Activated CD4-positive, alpha-beta memory T cell treated with anti-CD3 and anti-CD28 coated beads, Interleukin-2, amount 10 ng/mL, durations not matched to agents 7 days and 5 days (primary cell): ENCODE measurements around the gene PPP2R5C. TPM values are rescaled to one million over a fixed set of nuclear protein-coding genes. Genes with fewer than 3 reads are reported as not detected.
A peak's percentile ranks its signal among the peaks of the same experiment; 100 is the strongest.

Experiments
- CTCF ChIA-PET: fragments of 350-600 bp; sonication (Branson Sonifier 250); formaldehyde crosslinking; loops from one replicate; lab custom pipeline; 2021; ENCODE audit warnings: antibody characterized with exemption, inconsistent platforms; lab: Charles Lee
- POLR2A ChIA-PET: fragments of 350-600 bp; sonication (Branson Sonifier 250); formaldehyde crosslinking; loops from one replicate; lab custom pipeline; 2021; ENCODE audit warnings: antibody characterized with exemption; lab: Charles Lee
- DNase-seq: peaks from one replicate; pipeline ENCODE4 v3.0.0-alpha.2; 2020
- H3K27ac Mint-ChIP-seq: one replicate; pipeline ENCODE4 v1.8.0; 2021; ENCODE audit warnings: mild to moderate bottlenecking, mixed read lengths
- H3K27me3 Mint-ChIP-seq: one replicate; pipeline ENCODE4 v1.8.0; 2021; ENCODE audit warnings: mixed read lengths
- H3K36me3 Mint-ChIP-seq: one replicate; pipeline ENCODE4 v1.8.0; 2021; ENCODE audit warnings: low read depth, mixed read lengths
- H3K4me1 Mint-ChIP-seq: one replicate; pipeline ENCODE4 v1.8.0; 2021; ENCODE audit warnings: mixed read lengths
- H3K4me3 Mint-ChIP-seq: one replicate; pipeline ENCODE4 v1.8.0; 2021; ENCODE audit warnings: mild to moderate bottlenecking, mixed read lengths
- H3K9me3 Mint-ChIP-seq: one replicate; pipeline ENCODE4 v1.8.0; 2021; ENCODE audit warnings: mixed read lengths
- total RNA-seq, 2 experiments: library from RNA; stranded (reverse); gene quantifications; one replicate each; pipeline ENCODE4 v1.2.3, GENCODE V29; 2021

The PPP2R5C gene
- total RNA-seq, 2 experiments from 2014 or later, result 338 to 348 TPM

DNA sequence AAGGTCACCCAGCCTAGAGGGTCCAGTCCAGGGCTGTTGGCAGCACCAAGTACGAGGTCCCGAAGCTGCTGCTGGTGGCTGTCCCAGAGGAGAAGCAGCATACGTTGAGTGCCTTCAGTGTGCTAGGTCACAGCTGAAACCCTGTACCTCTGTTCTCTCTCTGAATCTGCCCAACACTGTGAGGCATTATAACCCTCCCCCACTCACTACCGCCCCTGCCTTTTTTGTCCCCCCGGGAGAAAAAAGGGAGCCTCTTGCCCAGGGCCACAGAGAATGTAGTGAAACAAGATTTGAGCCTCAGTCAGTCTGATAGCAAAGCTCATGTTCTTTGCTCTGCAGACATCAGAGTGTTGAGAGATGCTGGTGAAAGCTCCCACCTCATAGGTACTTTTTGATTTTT, 53.4 kb downstream of the PPP2R5C start:
- H3K27me3 Mint-ChIP-seq, result no peaks in the 10 kb centered on the region
- peaks cover 79% of the 10 kb centered on the region for H3K4me1 Mint-ChIP-seq
- ChIA-PET CTCF (interaction anchor here (0.8 to 8.6 kb wide), 6 partner anchors 10 to 274 kb away, joined by 3 to 84 read pairs (median 6); no protein-coding TSS in a partner anchor), POLR2A (interaction anchor here (0.7 to 12.1 kb wide), 17 partner anchors 10 to 270 kb away, joined by 3 to 823 read pairs (median 6); partner anchors contain the start of gene PPP2R5C)
- H3K36me3 Mint-ChIP-seq, result peaks cover 86% of the 10 kb centered on the region
- DNase-seq, result no peak
- H3K9me3 Mint-ChIP-seq, result no peaks in the 10 kb centered on the region
- peak overlapping the region; percentile 83 for H3K4me3 Mint-ChIP-seq
- H3K27ac Mint-ChIP-seq, result peak overlapping the region; percentile 96

DNA sequence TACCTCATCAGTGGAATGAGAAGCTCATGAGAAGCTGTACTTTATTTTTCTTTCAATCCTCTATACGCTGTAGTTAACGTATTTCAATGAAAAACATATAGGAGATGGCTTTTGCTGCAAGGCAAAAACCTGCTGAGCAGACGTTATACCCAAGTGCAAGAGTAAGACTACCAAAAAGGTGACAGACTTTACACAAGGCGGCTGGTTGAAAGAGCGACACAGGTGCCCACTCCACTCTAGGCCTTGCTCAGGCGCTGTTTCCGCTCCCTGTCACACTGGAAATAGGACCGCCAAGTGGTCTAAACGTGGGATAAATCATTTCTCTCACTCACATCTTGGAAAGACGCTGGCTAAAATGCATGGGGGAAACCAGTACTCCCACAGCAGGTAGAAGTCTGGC, 54.5 kb downstream of the PPP2R5C start:
- Mint-ChIP-seq H3K4me3 (peak overlapping the region; percentile 83), H3K27me3 (no peaks in the 10 kb centered on the region), H3K36me3 (peaks cover 81% of the 10 kb centered on the region), H3K9me3 (no peaks in the 10 kb centered on the region), H3K27ac (peak overlapping the region; percentile 96), H3K4me1 (peaks cover 85% of the 10 kb centered on the region)
- POLR2A ChIA-PET, result interaction anchor here (1.2 to 12.1 kb wide), 9 partner anchors 9 to 269 kb away, joined by 3 to 823 read pairs (median 9); partner anchors contain the start of gene PPP2R5C
- CTCF ChIA-PET, result interaction anchor here (1.2 to 8.6 kb wide), 4 partner anchors 9 to 273 kb away, joined by 3 to 84 read pairs (median 6); no protein-coding TSS in a partner anchor
- no peak for DNase-seq

DNA sequence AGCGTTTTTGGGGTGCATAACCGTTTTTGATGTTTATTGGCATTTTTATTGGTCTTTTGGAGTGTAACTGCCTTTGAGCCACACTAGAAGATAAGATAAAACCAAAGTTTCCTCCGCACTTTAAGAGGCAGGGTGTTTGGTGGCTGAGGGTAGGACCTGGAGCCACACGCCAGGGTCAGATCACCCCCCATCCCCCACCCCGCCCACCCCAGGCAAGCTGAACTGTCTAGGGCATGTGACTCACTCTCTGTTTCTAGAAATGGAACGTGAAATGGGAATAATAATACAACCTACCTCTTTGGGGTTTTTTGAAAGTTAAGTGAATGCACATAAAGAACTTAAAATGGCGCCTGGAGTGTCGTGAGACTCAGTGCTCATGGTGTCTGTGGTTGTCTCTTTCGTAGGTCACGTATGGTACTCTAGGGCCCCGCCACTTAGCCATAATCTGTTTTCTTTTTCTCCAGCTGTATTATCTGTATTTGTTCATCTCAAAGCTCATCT, 56.0 kb downstream of the PPP2R5C start:
- ChIA-PET CTCF (interaction anchor here (1.0 to 1.7 kb wide), 3 partner anchors 8 to 47 kb away, joined by 3 to 8 read pairs (median 5); no protein-coding TSS in a partner anchor), POLR2A (interaction anchor here (0.7 to 12.1 kb wide), 11 partner anchors 7 to 501 kb away, joined by 3 to 823 read pairs (median 3); no protein-coding TSS in a partner anchor)
- Mint-ChIP-seq H3K4me1 (peaks cover 89% of the 10 kb centered on the region), H3K4me3 (peak overlapping the region; percentile 79), H3K9me3 (no peaks in the 10 kb centered on the region), H3K36me3 (peaks cover 80% of the 10 kb centered on the region), H3K27ac (peak overlapping the region; percentile 98), H3K27me3 (no peaks in the 10 kb centered on the region)
- peak; percentile 50 for DNase-seq

DNA sequence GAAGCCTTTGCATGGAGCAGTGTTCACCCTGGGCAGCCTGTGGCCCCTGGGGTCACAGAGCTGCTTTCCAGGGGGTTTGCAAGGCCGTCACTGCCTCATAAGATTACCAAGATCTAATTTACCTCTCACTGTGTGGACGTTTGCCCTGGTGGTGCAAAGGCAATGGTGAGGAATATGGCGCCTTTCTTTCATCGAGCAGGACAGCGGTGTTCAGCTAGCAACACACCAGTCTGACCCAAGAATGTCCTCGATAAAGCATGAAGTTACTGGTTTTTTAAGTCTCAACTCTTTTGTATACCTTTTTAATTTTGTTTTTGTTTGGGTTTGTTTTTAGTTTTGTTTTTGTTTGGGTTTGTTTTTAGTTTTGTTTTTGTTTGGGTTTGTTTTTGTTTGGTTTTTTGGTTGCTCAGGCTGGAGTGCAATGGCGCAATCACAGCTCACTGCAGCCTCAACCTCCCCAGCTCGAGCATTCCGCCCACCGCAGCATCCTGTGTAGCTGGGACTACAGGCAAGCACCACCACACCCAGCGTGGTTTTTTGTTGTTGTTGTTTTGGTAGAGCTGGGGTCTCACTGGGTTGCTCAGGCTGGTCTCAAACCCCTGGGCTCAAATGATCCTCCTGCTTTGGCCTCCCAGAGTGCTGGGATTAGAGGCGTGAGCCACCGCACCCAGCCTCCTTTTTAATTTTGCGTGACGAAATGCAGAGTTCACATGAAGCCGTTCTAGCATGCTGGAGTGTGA, 57.9 kb downstream of the PPP2R5C start:
- Mint-ChIP-seq H3K27ac (peak overlapping the region; percentile 98), H3K4me1 (peaks cover 81% of the 10 kb centered on the region), H3K4me3 (peak overlapping the region; percentile 79), H3K27me3 (no peaks in the 10 kb centered on the region), H3K36me3 (peaks cover 74% of the 10 kb centered on the region), H3K9me3 (no peaks in the 10 kb centered on the region)
- CTCF ChIA-PET, result interaction anchor here (0.9 to 3.1 kb wide), 8 partner anchors 8 to 113 kb away, joined by 3 to 24 read pairs (median 4); no protein-coding TSS in a partner anchor
- DNase-seq, result peak; percentile 91
- POLR2A ChIA-PET, result interaction anchor here (0.9 to 5.8 kb wide), 17 partner anchors 8 to 129 kb away, joined by 3 to 327 read pairs (median 9); no protein-coding TSS in a partner anchor

DNA sequence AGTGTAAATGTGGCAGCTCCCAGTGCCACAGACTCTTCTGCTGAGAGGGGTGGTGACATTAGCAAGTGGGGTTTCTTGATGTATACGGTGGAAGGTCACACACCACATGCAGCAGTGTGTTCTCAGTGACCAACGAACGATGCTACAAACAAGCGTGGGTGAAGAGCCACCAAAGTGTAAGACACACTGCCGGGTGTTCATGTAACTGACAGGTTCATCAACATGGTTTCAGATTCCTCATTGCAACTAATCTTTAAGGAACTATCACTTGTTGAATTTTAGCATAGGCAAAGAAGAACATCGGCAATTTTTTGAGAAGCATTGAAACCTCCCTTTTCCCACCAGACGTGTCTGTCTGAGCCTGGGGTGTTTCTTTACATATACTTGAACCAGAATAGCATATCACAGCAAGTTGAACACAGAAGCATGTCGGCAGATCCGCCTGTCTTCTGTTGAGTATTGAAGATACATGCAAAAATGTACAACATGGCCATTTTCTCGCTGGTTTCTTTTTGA, 58.8 kb downstream of the PPP2R5C start:
- POLR2A ChIA-PET, result interaction anchor here (0.9 to 5.8 kb wide), 18 partner anchors 9 to 128 kb away, joined by 3 to 327 read pairs (median 8); no protein-coding TSS in a partner anchor
- Mint-ChIP-seq H3K9me3 (no peaks in the 10 kb centered on the region), H3K4me1 (peaks cover 78% of the 10 kb centered on the region), H3K4me3 (peak overlapping the region; percentile 79), H3K27ac (peak overlapping the region; percentile 98), H3K27me3 (no peaks in the 10 kb centered on the region), H3K36me3 (peaks cover 74% of the 10 kb centered on the region)
- CTCF ChIA-PET, result interaction anchor here (0.9 to 3.1 kb wide), 7 partner anchors 9 to 114 kb away, joined by 3 to 24 read pairs (median 4); no protein-coding TSS in a partner anchor
- DNase-seq, result peak; percentile 57

DNA sequence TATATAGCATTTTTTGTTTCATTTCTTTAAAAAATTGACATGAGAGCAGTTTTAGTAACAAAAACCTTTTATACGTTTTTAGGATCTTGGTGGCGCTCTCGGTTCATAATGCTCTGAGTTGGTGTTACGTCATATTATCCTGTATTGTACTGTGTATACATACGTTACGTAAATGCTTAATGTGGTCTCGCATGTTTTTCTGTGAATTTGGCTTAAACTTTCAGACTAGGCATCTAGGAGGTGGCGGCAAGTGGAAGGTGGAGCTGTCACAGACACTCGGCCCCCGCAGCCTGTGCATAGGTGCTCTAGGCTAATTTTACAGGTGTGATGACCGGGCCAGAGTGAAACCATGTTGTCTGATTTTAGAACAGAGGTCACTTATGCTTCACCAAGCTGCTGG, 60.0 kb downstream of the PPP2R5C start:
- POLR2A ChIA-PET, result interaction anchor here (1.0 to 5.8 kb wide), 8 partner anchors 10 to 115 kb away, joined by 3 to 327 read pairs (median 8); no protein-coding TSS in a partner anchor
- Mint-ChIP-seq H3K9me3 (no peaks in the 10 kb centered on the region), H3K36me3 (peaks cover 74% of the 10 kb centered on the region), H3K27me3 (no peaks in the 10 kb centered on the region), H3K4me3 (peak overlapping the region; percentile 84), H3K27ac (peak overlapping the region; percentile 98), H3K4me1 (peaks cover 78% of the 10 kb centered on the region)
- DNase-seq, result peak; percentile 71
- CTCF ChIA-PET, result interaction anchor here (0.8 to 3.1 kb wide), 3 partner anchors 12 to 51 kb away, joined by 3 to 12 read pairs (median 3); no protein-coding TSS in a partner anchor

DNA sequence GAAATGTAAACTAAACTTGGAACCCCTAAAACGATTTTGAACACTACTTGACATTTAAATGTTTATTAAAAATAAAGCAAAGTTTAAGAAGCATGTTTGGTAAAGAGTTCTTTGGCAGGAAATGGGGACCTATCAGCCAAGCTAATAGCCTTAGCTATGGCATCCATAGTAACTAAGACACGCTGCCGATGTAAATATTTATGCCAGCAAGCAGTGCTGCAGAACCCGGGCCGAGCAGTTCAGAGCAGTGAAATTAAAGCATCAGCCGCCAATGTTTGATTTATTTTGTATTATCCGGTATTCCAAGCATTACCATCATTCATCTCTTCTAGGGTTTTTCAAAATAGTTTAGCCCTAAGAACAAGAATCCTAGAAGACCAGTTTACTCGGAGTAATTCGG, 61.6 kb downstream of the PPP2R5C start:
- H3K9me3 Mint-ChIP-seq, result no peaks in the 10 kb centered on the region
- H3K27me3 Mint-ChIP-seq, result no peaks in the 10 kb centered on the region
- peak overlapping the region; percentile 84 for H3K4me3 Mint-ChIP-seq
- peak overlapping the region; percentile 98 for H3K27ac Mint-ChIP-seq
- peak; percentile 50 for DNase-seq
- H3K4me1 Mint-ChIP-seq, result peaks cover 80% of the 10 kb centered on the region
- peaks cover 77% of the 10 kb centered on the region for H3K36me3 Mint-ChIP-seq
- ChIA-PET POLR2A (interaction anchor here (0.7 to 5.6 kb wide), 27 partner anchors 9 to 707 kb away, joined by 3 to 823 read pairs (median 10); partner anchors contain the start of gene DYNC1H1), CTCF (interaction anchor here (0.6 to 6.7 kb wide), 10 partner anchors 11 to 125 kb away, joined by 3 to 84 read pairs (median 7); partner anchors contain the start of gene PPP2R5C)

- Mint-ChIP-seq H3K36me3 (peaks cover 79% of the 10 kb centered on the region), H3K27ac (peak overlapping the region; percentile 98), H3K4me1 (peaks cover 79% of the 10 kb centered on the region), H3K4me3 (peak overlapping the region; percentile 84), H3K27me3 (no peaks in the 10 kb centered on the region), H3K9me3 (no peaks in the 10 kb centered on the region)
- DNase-seq, result peak; percentile 77
- CTCF ChIA-PET, result interaction anchor here (0.6 to 6.7 kb wide), 12 partner anchors 12 to 124 kb away, joined by 3 to 84 read pairs (median 6); partner anchors contain the start of gene PPP2R5C
- POLR2A ChIA-PET, result interaction anchor here (0.7 to 5.6 kb wide), 31 partner anchors 8 to 707 kb away, joined by 3 to 823 read pairs (median 8); partner anchors contain the start of gene DYNC1H1
These were observed 62.1 kb downstream of the PPP2R5C start for GRCh38 chr14:101823511-101824120.

- H3K27ac Mint-ChIP-seq, result peak overlapping the region; percentile 98
- H3K27me3 Mint-ChIP-seq, result no peaks in the 10 kb centered on the region
- H3K36me3 Mint-ChIP-seq, result peaks cover 80% of the 10 kb centered on the region
- H3K4me1 Mint-ChIP-seq, result peaks cover 77% of the 10 kb centered on the region
- POLR2A ChIA-PET, result interaction anchor here (0.7 to 5.6 kb wide), 29 partner anchors 7 to 1265 kb away, joined by 3 to 823 read pairs (median 9); partner anchors contain the start of gene DYNC1H1
- H3K4me3 Mint-ChIP-seq, result peak overlapping the region; percentile 84
- CTCF ChIA-PET, result interaction anchor here (0.7 to 6.7 kb wide), 12 partner anchors 12 to 124 kb away, joined by 3 to 84 read pairs (median 6); partner anchors contain the start of gene PPP2R5C
- no peak for DNase-seq
- no peaks in the 10 kb centered on the region for H3K9me3 Mint-ChIP-seq
These were observed 62.8 kb downstream of the PPP2R5C start for GRCh38 chr14:101824339-101824727.

DNA sequence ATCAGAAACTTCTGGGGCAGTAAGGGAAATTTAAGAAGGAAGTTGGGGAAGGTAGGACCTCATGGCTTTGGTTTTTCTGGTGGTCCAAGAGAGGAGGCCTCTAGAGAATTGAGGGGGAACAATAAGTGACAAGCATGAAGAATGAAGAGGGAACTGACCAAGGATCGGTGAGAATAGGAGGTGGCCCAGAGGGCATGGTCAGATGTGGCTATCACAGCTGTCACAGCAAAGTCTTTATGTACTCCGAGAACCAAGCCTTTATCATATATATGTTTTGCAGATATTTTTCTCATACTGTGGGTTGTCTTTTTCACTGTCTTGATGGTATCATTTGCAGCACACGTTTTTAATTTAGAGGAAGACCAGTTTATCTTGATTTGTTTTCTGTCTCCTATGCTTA, 64.3 kb downstream of the PPP2R5C start:
- H3K9me3 Mint-ChIP-seq, result no peaks in the 10 kb centered on the region
- ChIA-PET CTCF (interaction anchor here (0.7 to 6.7 kb wide), 7 partner anchors 11 to 55 kb away, joined by 3 to 84 read pairs (median 3); no protein-coding TSS in a partner anchor), POLR2A (interaction anchor here (1.0 to 5.6 kb wide), 8 partner anchors 10 to 139 kb away, joined by 3 to 823 read pairs (median 18); partner anchors contain the start of gene DYNC1H1)
- peak overlapping the region; percentile 84 for H3K4me3 Mint-ChIP-seq
- no peak for DNase-seq
- peaks cover 81% of the 10 kb centered on the region for H3K36me3 Mint-ChIP-seq
- H3K27ac Mint-ChIP-seq, result peak overlapping the region; percentile 98
- peaks cover 78% of the 10 kb centered on the region for H3K4me1 Mint-ChIP-seq
- no peaks in the 10 kb centered on the region for H3K27me3 Mint-ChIP-seq

GRCh38 chr14:101826351-101826750, 64.8 kb downstream of the PPP2R5C start:
- POLR2A ChIA-PET, result interaction anchor here (1.0 to 5.6 kb wide), 8 partner anchors 10 to 138 kb away, joined by 3 to 823 read pairs (median 18); partner anchors contain the start of gene DYNC1H1
- peak overlapping the region; percentile 84 for H3K4me3 Mint-ChIP-seq

More at GRCh38 chr14:101826351-101826750, 64.8 kb downstream of the PPP2R5C start:
- no peaks in the 10 kb centered on the region for H3K9me3 Mint-ChIP-seq
- no peak for DNase-seq
- peaks cover 83% of the 10 kb centered on the region for H3K36me3 Mint-ChIP-seq
- H3K4me1 Mint-ChIP-seq, result peaks cover 78% of the 10 kb centered on the region
- no peaks in the 10 kb centered on the region for H3K27me3 Mint-ChIP-seq
- peak overlapping the region; percentile 98 for H3K27ac Mint-ChIP-seq
- CTCF ChIA-PET, result interaction anchor here (0.6 to 6.7 kb wide), 7 partner anchors 11 to 121 kb away, joined by 3 to 84 read pairs (median 4); no protein-coding TSS in a partner anchor
